Fibroblast of lung (primary cell): ENCODE data around the gene CRELD1.

Experiments used
- EZH2 ChIP-seq: IDR thresholded peaks from 2 replicates; pipeline ENCODE4 v1.5.1; 2012; ENCODE audit warnings: low read length, control low read depth, mild to moderate bottlenecking; ENCODE audit errors: missing control alignments
- TF ChIP-seq, protein P1 (sequence below), 2 donors: IDR thresholded peaks in 1 of 2; conservative IDR thresholded peaks in 1 of 2; 1 replicate in 1 of 2; 2 replicates in 1 of 2; pipeline ENCODE4 v1.5.1; 2011 to 2012; ENCODE audit warnings: low read length in 2 of 2, control low read depth in 1 of 2, inconsistent platforms in 1 of 2, low read depth in 1 of 2, mild to moderate bottlenecking in 1 of 2

- TF ChIP-seq, protein P1, sequence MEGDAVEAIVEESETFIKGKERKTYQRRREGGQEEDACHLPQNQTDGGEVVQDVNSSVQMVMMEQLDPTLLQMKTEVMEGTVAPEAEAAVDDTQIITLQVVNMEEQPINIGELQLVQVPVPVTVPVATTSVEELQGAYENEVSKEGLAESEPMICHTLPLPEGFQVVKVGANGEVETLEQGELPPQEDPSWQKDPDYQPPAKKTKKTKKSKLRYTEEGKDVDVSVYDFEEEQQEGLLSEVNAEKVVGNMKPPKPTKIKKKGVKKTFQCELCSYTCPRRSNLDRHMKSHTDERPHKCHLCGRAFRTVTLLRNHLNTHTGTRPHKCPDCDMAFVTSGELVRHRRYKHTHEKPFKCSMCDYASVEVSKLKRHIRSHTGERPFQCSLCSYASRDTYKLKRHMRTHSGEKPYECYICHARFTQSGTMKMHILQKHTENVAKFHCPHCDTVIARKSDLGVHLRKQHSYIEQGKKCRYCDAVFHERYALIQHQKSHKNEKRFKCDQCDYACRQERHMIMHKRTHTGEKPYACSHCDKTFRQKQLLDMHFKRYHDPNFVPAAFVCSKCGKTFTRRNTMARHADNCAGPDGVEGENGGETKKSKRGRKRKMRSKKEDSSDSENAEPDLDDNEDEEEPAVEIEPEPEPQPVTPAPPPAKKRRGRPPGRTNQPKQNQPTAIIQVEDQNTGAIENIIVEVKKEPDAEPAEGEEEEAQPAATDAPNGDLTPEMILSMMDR (conservative IDR thresholded peaks at IDR 0.05 in 1 of 2, IDR thresholded peaks at IDR 0.05 in 1 of 2; ENCODE audit: low read depth in 1 of 2, low read length in 2 of 2), result no peak
- no peak for TF ChIP-seq EZH2
These were observed 31.7 kb downstream of the CRELD1 start for GRCh38 chr3:9965200-9965875.
